Uterus (tissue), 2 donors: ENCODE data around the gene SAMM50.

Experiments used
- CTCF ChIP-seq, 4 experiments: fragments of 200-600 bp in 2 of 4; fragments of 450-650 bp in 2 of 4; sonication (generic) in 2 of 4; IDR thresholded peaks; one replicate each; pipeline ENCODE4 v1.5.1; 2016 to 2019; ENCODE audit warnings: antibody characterized with exemption in 4 of 4, mild to moderate bottlenecking in 2 of 4, moderate library complexity in 1 of 4
- POLR2A ChIP-seq, 2 donors: fragments of 450-650 bp; IDR thresholded peaks; one replicate each; pipeline ENCODE4 v1.6.1; 2016; ENCODE audit warnings: antibody characterized with exemption in 2 of 2, mild to moderate bottlenecking in 1 of 2, moderate library complexity in 1 of 2

- TF ChIP-seq CTCF (IDR thresholded peaks at IDR 0.05) (no peak), POLR2A (IDR thresholded peaks at IDR 0.05) (no peak)
These were observed 70.2 kb downstream of the SAMM50 start for GRCh38 chr22:44025171-44026065.
